COLO668 (cell line): ENCODE measurements around the gene REPS2.
"Not testable (repeated sequence)": the region's sequence is repeated elsewhere in the genome, so short reads cannot be mapped to it uniquely, and the experiment has no call there.

ENCODE experiments used
- DNase-seq: peaks from one replicate; lab custom pipeline; 2025; ENCODE audit not compliant: unreplicated experiment; lab: John Stamatoyannopoulos, UW

REPS2 gene

DNA sequence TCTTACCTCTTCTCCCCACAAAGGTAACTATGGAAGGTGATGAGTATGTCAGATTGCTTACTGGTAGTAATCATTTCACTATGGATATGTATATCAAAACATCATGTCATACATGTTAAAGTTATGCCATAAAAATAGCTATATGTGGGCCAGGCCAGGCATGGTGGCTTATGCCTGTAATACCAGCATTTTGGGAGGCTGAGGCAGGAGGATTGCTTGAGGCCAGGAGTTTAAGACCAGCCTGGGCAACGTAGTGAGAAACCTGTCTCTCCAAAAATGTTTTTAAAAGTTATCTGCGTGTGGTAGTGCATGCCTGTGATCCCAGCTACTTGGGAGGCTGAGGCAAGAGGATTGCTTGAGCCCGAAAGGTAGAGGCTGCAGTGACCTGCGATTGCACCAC is 16.2 kb downstream of the REPS2 start:
- DNase-seq = not testable (repeated sequence)

DNA sequence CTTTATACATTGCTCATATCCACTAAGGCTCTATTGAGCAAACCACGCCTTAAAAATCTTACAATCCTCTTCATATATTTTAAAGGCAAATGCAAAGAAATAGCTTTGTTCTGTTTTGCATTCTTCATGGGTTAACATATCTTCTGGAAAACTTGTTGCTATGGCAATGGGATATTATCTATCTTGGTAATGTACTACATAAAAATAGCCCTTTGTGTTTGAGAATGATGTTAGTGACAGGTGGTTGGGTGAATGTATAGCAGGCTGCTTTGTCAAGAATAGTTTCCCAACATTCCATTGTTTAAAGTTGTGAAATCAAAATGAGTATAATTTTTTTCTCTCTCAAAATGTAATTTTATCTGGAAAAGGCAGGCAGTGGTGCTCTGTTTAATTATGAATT is 16.8 kb downstream of the REPS2 start:
- no peak for DNase-seq

DNA sequence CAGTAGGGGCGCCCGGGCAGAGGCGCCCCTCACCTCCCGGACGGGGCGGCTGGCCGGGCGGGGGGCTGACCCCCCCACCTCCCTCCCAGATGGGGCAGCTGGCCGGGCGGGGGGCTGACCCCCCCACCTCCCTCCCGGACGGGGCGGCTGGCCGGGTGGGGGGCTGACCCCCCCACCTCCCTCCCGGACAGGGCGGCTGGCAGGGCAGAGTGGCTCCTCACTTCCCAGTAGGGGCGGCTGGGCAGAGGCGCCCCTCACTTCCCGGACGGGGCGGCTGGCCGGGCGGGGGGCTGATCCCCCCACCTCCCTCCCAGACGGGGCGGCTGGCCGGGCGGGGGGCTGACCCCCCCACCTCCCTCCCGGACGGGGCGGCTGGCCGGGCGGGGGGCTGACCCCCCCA is 18.5 kb downstream of the REPS2 start:
- not testable (repeated sequence) for DNase-seq

DNA sequence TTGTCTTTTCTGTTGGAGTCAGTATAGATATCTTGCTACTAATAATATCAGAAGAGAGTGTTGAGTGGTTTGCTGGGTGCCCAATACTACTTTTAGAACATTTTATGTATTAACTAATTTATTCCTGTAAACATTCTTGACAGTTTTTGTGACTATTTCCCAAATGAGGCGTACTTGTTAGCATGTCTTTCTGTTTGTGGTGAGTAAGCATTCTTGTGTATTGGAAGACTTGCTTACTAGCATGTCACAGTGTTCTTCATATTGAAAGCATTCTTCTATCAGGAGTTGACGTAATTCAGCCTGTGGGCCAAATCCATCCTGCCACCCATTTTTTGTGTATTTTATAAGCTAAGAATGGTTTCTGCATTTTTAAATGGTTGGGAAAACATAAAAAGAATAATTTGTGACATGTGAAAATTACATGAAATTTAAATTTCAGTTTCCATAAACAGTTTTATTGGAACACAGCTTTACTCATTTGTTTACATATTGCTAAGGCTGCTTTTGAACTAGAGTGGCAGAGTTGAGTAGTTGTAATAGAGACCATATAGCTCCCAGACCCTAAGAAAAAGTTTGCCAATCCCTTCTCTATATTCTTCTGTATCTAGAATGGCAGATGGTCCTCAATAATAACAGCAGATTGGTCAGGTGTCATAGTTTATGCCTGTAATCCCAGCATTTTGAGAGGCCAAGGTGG is 20.4 kb downstream of the REPS2 start:
- DNase-seq = no peak

DNA sequence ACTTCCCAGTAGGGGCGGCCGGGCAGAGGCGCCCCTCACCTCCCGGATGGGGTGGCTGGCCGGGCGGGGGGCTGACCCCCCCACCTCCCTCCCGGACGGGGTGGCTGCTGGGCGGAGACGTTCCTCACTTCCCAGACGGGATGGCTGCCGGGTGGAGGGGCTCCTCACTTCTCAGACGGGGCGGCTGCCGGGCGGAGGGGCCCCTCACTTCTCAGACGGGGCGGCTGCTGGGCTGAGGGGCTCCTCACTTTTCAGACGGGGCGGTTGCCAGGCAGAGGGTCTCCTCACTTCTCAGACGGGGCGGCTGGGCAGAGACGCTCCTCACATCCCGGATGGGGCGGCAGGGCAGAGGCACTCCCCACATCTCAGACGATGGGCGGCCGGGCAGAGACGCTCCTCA is 22.3 kb downstream of the REPS2 start:
- DNase-seq = not testable (repeated sequence)

DNA sequence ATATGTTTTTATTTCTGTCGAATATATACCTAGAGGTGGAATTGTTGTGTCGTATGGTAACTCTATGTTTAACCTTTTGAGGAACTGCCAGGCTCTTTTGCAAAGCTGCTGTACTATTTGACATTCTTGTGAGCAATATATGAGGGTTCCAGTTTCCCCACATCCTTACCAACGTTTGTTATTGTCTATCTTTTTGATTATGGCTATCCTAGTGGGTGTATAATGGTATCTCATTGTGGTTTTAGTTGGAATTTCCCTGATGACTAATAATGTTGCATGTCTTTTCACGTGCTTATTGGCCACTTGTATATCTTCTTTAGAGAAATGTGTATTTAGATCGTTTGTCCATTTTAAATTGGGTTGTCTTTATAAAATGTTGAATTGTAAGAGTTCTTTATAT is 24.5 kb downstream of the REPS2 start:
- DNase-seq = no peak

DNA sequence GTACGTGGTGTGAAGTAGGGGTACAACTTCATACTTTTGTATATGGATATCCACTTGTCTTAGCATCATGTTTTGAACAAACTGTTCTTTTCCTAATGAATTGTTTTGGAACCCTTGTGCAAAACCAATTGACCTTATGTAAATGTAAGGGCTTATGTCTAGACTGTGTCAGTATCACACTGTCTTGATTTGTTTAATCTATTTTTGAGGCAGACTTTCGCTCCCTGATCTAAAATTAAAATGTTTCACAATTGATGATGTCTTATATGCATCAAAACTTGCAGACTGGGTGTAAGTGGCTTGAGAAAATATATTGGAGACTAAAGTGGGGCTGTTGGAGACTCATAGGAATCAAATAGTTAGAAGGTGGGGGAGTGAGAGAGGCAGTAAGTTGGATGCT is 25.2 kb downstream of the REPS2 start:
- DNase-seq = no peak

DNA sequence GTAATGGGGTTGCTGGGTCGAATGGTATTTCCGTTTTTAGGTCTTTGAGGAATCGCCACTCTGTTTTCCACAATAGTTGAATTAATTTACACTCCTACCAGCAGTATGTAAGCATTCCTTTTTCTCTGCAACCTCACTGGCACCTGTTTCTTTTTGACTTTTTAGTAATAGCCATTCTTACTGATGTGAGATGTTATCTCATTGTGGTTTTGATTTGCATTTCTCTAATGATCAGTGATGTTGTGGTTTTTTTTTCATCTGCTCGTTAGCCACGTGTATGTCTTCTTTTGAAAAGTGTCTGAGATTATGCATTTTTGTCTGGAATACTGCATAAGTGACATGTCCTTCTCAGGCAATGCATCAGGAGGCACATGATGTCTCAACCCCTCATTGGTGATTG is 28.8 kb downstream of the REPS2 start:
- no peak for DNase-seq

DNA sequence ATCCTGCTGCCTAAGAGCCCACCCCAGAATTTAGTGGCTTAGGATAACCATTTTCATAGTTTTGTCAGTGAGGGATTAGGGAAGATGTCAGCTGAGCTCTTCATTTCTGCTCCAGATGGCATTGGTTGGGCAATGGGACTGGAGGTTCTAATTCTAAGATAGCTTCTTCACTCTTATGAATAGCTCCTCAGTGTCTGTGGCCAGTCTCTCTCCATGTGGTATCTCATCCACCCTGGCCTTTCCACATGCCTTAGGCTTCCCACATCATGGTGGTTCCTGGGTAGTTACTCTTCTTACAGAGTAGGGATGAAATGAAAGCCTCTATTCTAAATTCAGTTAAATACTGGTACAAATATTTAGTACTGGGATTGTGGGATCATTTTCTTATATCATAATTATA is 31.3 kb downstream of the REPS2 start:
- no peak for DNase-seq

DNA sequence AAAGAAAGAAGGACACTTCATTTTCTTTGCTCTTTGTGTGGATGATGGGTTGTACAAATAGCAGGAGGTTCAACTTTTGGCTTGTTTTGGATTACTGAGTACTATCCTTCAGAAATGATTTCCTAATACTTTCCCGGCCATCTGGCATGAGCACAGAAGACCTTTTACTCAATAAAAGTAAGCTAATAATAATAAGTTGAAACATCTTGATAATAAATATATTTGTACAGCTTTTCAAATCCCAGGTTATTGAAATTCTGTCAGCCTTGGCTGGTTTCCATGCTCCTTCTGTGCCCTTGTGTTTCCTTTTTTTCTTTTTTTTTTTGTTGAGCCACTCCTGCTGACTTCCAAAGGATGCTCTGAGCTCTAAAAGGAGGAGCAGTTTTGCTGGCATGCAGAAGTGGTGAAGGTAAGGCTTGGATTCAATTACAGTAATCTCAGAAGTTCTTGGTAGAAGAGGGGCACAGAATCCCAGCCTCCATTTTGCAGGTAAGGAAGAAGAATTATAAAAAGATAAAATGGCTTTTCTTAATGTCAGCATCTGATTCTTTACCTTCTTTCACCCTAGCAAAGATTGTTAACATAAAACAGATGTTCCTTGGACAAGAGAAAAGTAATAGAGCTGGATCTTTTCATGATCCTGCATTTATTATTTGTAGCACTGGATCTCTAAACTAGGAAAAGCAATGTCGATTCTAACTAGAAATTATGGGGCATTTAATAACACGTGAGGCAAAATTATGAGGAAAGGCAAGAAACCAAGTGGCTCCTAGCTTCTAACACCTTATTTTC is 31.9 kb downstream of the REPS2 start:
- no peak for DNase-seq

DNA sequence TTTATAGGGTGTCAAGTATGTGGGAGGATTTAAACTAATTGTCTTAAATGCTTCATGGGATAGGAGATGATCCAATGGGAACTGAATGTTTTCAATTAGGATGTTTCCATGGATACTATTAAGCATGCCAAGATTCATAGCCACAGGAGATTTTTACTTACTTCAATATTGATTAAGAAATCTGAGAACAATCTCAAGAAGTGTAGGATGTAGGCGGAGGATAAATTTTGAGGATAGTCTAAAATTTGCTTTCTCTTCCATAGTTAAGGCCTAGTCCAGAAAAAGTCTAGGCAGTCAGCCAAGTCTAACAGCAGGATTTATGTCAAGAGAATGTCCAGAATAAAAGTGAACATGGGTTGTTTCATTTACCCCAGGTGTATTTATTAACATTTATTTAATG is 32.8 kb downstream of the REPS2 start:
- no peak for DNase-seq

DNA sequence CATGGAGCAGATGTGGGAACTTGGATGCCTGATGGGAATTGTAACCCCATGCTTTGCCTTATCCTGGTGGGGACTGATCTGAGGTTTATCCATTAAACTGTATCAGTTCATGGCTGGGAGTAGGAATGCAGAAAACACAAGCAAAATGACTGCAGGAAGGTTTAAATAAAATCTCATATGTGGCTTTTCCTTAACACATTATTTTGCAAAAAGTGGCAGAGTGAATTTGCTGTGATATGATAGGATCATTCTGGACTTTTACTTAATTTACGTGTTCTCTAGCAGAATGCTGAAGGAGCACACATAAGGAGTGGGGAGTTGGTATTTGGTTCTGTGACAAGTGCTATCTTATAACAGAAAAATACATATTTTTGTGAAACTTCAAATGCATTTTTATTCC is 34.8 kb downstream of the REPS2 start:
- DNase-seq = no peak

DNA sequence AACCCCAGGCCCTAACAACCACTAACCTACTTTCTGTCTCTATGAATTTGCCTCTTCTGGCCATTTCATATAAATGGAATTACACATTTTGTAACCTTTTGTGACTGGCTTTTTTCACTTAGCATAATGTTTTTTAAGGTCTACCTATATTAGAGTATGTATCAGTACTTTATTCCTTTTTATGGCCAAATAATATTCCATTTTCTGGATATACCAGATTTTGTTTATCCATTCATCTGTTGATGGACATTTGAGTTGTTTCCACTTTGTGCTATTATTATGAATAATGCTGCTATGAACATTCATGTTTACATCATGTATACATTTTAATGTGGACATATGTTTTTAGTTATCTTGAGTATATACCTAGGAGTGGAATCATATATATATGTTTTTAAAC is 35.5 kb downstream of the REPS2 start:
- no peak for DNase-seq

DNA sequence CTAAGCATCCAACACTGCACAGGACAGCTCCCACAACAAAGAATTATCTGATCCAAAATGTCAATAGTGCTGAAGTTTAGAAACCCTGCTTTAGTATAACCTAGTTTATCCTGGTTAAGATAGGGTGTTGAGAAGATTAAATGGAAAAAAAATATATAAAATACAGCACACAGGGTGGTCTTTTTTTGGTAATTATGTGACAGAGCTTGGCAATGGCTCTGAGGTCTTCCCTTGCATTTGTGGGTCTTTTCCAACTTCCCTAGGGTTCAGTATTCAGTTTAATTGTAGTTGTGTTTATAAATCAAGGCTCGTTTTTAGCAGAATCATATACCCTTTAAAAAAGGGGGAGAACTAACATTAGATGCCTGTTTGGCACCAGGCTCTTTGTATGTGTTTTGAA is 36.6 kb downstream of the REPS2 start:
- no peak for DNase-seq

DNA sequence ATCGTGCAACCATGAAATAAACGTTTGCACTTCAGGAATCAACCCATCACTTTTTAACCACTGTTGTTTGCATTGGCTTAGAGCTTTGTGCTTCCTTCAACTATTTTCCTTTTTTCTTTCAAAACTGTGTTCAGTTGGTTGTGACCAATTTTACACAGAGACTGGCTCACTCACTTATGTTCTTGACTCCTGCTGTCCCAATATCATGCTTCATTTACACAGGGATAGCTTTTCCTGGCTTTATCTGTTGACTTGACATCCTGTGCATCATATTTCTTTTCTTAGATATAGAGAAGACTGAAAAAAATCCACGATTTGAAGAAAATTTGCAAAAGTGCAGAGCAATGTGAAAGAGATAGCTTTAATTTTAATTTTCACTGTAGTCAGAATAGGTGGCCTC is 38.8 kb downstream of the REPS2 start:
- DNase-seq = no peak

DNA sequence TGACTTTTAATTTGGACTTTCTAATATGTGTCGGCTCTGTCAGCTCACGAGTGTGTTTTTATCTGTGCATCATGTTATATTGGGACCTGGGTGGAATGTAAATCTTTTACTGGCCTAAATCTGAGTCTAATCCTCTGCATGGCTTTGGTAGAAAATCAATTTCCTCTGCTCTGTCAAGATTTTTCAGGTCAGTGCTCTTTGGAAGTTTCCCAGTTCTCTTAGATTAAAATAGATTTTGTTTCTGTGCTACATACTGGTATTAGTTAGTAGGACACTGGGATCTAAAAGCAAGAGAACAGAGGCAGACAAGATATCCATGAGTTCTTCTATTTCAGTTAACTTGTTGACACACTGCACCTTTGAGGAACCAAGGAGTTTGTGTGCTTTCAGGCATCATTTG is 39.7 kb downstream of the REPS2 start:
- DNase-seq = no peak

DNA sequence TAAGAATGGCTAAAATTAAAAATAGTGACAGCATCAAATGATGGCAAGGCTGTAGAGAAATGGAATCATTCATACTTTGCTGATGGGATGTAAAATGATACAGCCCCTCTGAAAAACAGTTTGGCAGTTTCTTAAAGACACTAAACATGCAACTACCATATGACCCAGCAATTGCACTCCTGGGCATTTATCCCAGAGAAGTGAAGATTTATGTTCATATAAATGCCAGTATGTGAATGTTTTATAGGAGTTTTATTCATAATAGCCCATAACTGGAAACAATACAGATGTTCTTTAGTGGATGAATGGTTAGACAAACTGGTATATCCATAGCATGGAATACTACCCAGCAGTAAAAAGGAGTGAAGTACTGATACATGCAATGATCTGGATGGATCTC is 43.3 kb downstream of the REPS2 start:
- no peak for DNase-seq

DNA sequence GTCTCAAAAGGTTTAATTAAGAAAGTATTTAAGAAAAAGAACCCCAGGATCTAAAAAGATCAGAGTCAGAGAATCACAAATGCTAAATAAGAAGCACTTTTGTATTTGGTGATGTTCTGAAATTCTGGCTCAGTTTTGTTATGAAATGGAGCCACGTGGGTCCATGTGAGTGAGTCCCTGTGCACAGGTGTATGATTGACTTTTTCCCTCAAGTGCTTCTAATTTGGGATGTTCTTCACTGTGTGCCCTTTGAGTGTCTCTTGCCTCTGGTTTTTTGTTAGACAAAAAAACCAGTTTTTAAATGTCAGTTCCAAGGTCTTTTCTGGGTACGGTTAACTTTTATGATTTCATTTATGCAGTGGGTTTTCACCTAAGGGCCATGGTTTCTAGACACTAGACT is 44.4 kb downstream of the REPS2 start:
- no peak for DNase-seq

DNA sequence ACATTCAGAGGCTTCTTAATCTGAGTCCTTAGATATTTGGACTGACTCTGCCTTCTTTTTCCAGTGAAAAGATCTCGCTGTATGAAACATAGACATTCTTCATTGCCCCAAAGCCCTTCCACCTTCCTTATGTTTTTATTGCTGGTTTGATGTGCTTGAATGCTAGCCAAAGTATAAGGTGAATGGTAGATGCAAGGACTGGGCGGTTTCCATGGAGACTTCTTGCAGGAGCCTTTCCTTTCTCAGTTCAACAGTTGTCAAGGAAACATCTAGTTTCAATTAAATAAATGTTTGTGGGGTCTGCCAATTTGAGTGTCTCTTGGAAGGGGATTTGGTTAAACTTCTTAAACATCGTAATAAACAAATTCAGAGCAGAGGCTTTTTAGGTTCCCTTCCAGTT is 46.0 kb downstream of the REPS2 start:
- no peak for DNase-seq

DNA sequence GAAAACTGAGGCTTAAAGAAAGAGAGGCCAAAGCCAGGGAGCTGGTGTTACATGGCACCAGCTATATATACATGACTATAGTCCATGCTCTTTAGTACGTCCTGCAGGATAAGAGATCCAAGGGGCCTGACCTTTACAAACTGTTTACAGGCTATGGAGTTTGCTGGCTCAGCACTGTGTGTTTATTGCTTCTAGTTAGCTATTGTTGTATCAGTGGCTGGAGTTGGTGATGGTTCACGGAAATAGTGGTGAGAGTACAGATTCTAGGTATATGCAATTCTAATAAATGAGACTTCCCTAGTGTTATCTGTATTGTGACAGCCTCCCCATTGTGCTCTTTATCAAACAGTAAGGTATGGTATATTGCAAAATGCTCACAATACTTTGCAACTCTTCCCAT is 46.5 kb downstream of the REPS2 start:
- no peak for DNase-seq

DNA sequence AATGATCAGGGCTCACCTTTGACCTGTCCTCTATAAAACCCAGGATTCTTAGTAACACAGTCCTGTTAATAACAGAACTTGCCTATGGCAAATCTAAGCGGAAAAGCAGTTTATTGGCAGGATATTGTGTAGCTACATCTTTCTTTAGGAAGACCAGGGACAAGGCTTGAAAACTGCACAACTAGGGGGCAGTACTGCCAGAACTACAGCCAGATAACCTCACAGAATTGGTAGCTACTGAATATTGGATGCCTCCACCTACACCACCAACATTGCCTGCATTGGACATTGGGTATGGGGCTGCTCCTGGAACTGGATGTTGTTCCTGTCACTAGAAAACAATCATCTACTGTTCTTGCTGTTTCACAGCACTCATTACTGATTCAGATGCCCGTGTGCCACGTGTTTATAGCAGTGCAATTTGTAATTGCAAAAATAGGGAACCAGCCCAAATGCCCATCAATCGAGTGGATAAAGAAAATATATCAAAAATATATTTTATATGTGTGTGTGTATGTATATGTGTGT is 47.4 kb downstream of the REPS2 start:
- no peak for DNase-seq

DNA sequence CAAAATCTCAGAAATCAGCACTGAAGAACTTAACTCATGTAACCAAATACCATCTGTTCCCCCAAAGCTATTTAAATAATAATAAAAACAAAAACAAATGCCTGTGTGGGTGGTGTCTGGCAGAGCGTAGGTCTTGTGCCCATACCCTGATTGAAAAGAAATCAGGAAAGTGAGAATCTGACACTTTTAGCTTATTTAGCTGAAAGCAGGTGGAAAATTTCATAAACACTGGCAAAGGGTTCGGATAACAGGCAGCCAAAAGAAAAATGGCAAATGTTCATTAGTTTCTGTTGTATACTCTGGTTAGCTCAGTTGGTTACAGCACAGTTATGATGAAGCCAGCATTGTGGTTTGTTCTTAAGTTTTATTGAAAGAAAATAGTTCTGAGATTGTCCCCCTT is 48.3 kb downstream of the REPS2 start:
- DNase-seq = no peak

DNA sequence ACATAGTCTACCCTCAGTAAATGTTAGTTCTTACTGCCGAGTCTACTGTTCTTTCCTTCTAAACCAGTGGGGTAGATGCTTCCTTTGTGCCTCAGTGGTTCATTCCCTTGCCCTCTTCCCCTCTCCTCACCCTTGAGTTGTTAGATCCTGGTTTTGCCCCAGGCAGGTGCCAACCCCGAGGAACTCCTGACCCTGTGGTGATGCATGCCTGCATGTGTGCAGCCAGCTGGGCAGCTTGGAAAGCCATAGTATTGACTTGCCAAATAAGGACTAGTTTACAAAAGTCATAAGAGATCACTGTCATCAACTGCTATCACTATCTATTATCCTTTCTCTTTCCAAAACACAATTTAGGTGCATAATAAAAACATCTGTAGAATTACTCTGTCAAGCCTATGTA is 50.9 kb downstream of the REPS2 start:
- no peak for DNase-seq
